Activated T-cell treated with anti-CD3 and anti-CD28 coated beads for 24 hours (primary cell): ENCODE data around the gene GPR50.

Experiments used
- DNase-seq: peaks from one replicate; pipeline ENCODE4 v3.0.0-alpha.2; 2020; ENCODE audit warnings: low read depth

GPR50 gene

DNA sequence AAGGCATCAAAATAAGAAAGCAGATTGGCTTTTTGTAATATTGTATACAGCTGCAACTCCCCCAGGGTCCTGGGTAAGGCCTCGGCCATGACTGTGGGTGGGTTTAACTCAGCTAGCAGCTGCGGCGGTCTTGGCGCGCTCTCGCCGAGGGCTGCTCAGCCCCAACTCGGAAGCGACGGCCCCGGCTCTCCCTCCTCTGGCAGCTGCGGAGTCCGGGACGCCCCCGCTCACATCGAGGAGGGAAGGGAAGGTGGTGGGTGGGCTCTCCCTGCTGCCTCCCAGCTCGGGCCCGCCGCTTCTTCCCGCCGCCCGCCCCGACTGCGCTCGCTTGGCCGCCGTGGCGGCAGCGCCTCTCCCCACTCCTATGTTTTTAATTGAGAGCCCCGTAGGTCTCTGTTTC, 51.2 kb downstream of the GPR50 start:
- no peak for DNase-seq

DNA sequence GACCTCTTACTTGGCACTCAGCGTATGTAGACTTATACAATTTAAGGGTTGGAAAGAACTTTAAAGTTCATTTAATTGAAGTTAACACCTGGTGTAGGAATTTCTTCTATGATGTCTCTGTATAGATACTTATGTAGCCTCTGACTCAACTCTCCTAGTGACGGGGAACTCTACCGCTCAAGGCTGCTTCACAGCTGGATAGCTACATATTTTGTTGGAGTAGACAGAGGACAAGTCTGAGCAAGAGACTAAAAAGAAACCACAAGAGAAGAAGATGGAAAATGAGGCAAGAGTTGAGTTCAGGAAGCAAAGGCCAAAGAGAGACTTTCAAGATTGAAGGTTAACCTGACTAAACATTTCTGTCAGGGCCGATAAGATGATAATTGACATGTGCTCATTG, 52.6 kb downstream of the GPR50 start:
- no peak for DNase-seq
